ENCODE measurements around the gene PCDHGC5. TPM values are rescaled to one million over a fixed set of nuclear protein-coding genes. Genes with fewer than 3 reads are reported as not detected.

Gene PCDHGC5
- total and polyA plus RNA-seq, 4 experiments from 2014 or later = not detected

DNA sequence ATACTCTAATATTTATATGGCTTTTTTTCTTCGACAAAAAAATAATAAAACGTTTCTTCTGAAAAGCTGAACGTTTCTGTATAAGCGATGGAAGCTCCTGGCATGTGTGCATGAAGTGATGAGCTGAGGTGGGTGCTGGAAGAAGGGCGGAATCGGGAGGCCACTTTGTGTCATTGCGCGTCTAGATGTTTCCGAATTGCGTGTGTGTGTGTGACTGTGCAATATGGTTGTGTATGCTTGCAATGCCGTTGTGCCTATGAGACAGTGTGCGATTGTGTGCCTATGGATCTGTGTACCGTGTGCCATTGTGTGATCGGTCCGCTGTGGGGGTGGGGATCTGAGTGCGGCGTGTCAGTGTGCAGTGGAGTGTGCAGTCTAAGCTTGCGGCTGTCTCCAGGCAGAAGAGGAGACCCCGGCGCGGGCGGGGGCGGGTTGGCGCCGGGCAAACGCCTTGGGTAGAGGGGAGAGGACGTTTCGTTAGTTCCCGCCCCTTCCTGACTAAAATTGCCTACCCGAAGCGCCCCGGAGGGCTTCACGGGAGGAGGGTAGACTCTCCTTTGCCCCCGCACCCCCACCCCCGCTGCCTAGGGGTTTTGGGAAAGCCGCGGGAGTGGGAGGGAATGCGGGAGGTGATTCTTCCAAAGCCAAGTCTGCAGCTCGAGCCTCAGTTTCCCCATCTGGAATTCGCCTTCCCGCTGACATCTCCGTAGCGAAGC lies 24.2 kb downstream of the PCDHGC5 start:
- H3K36me3 ChIP-seq (ENCODE audit: insufficient read depth, low read length) = peaks cover 29% of the 10 kb centered on the region
- DNase-seq = peak in 4 of 5 donors; percentile 16 to 34 (median 28)
- H3K36me3 Mint-ChIP-seq = peaks cover 29 to 51% of the 10 kb centered on the region in 2 donors
- no peaks in the 10 kb centered on the region for H3K9me3 ChIP-seq (ENCODE audit: control insufficient read depth in 1 of 2, low read length in 2 of 2)
- no peaks in the 10 kb centered on the region for H3K9me3 Mint-ChIP-seq
- H3K4me1 ChIP-seq (ENCODE audit: insufficient read depth, low read length) = peaks cover 20% of the 10 kb centered on the region
- H3K27me3 ChIP-seq (ENCODE audit: insufficient read depth, low read length) = no peaks in the 10 kb centered on the region
- intact Hi-C loops (cut with micrococcal nuclease) = loop anchor here (1.0 to 5.0 kb wide), 6 partner anchors 11 to 431 kb away; partner anchors contain the start of genes PCDHGB3 and TAF7
- H3K27ac ChIP-seq (ENCODE audit: low read depth, low read length) = peak overlapping the region; percentile 24
- peak overlapping the region; percentile 81 to 95 (median 90) for H3K4me3 Mint-ChIP-seq
- POLR2A ChIA-PET (ENCODE audit: partially characterized antibody) = interaction anchor here (1.1 to 3.1 kb wide), 7 partner anchors 11 to 803 kb away, joined by 3 to 12 read pairs (median 5); partner anchors contain the start of genes PCDHGA10 and TAF7
- H3K4me3 ChIP-seq (ENCODE audit: low read length in 2 of 2) = peak overlapping the region; percentile 49 to 70
- CTCF ChIA-PET (ENCODE audit: partially characterized antibody) = interaction anchor here (0.5 to 8.1 kb wide), 39 partner anchors 12 to 630 kb away, joined by 3 to 144 read pairs (median 5); partner anchors contain the start of genes PCDHB14, PCDHGA10, PCDHGA11 and PCDHGA12
- peak overlapping the region; percentile 6 to 89 (median 67) for H3K27ac Mint-ChIP-seq
- H3K27me3 Mint-ChIP-seq = peaks cover 0 to 3% of the 10 kb centered on the region in 2 donors
- peaks cover 14 to 28% (median 22%) of the 10 kb centered on the region in 4 donors for H3K4me1 Mint-ChIP-seq

GRCh38 chr5:141513627-141514329 lies 24.9 kb downstream of the PCDHGC5 start:
- DNase-seq = peak; percentile 10 to 64 (median 26)
- peak overlapping the region; percentile 80 to 95 (median 90) for H3K4me3 Mint-ChIP-seq
- H3K27ac ChIP-seq (ENCODE audit: low read depth, low read length) = peak overlapping the region; percentile 24
- H3K9me3 Mint-ChIP-seq = no peaks in the 10 kb centered on the region
- ChIA-PET CTCF (ENCODE audit: partially characterized antibody) (interaction anchor here (0.5 to 8.1 kb wide), 25 partner anchors 11 to 629 kb away, joined by 3 to 144 read pairs (median 7); partner anchors contain the start of genes PCDHB14, PCDHGA10, PCDHGA11 and PCDHGA12), POLR2A (ENCODE audit: partially characterized antibody) (interaction anchor here (0.9 to 3.1 kb wide), 7 partner anchors 11 to 804 kb away, joined by 3 to 12 read pairs (median 4); partner anchors contain the start of genes PCDHGA10 and TAF7)
- H3K27ac Mint-ChIP-seq = peak overlapping the region; percentile 52 to 89 (median 78)
- H3K36me3 Mint-ChIP-seq = peaks cover 34 to 58% of the 10 kb centered on the region in 2 donors
- H3K9me3 ChIP-seq (ENCODE audit: control insufficient read depth in 1 of 2, low read length in 2 of 2) = no peaks in the 10 kb centered on the region
- no peaks in the 10 kb centered on the region for H3K27me3 ChIP-seq (ENCODE audit: insufficient read depth, low read length)
- H3K4me1 ChIP-seq (ENCODE audit: insufficient read depth, low read length) = peaks cover 20% of the 10 kb centered on the region
- intact Hi-C loops (cut with micrococcal nuclease) = loop anchor here (1.0 to 5.0 kb wide), 2 partner anchors 11 to 431 kb away; no protein-coding TSS in a partner anchor
- peaks cover 35% of the 10 kb centered on the region for H3K36me3 ChIP-seq (ENCODE audit: insufficient read depth, low read length)
- H3K4me1 Mint-ChIP-seq = peaks cover 14 to 28% (median 22%) of the 10 kb centered on the region in 4 donors
- H3K4me3 ChIP-seq (ENCODE audit: low read length in 2 of 2) = peak overlapping the region; percentile 49 to 70
- peaks cover 0 to 3% of the 10 kb centered on the region in 2 donors for H3K27me3 Mint-ChIP-seq

GRCh38 chr5:141514330-141515133 lies 25.7 kb downstream of the PCDHGC5 start:
- no peak overlapping the region for H3K27ac ChIP-seq (ENCODE audit: low read depth, low read length)
- POLR2A ChIA-PET (ENCODE audit: partially characterized antibody) = interaction anchor here (0.9 to 3.1 kb wide), 7 partner anchors 10 to 804 kb away, joined by 3 to 12 read pairs (median 4); partner anchors contain the start of genes PCDHGA10 and TAF7
- no peak for DNase-seq
- peaks cover 43% of the 10 kb centered on the region for H3K36me3 ChIP-seq (ENCODE audit: insufficient read depth, low read length)
- peaks cover 14 to 28% (median 22%) of the 10 kb centered on the region in 4 donors for H3K4me1 Mint-ChIP-seq
- CTCF ChIA-PET (ENCODE audit: partially characterized antibody) = interaction anchor here (0.8 to 8.1 kb wide), 16 partner anchors 8 to 194 kb away, joined by 3 to 144 read pairs (median 8); partner anchors contain the start of genes PCDHGA10, PCDHGA11, PCDHGB1 and PCDHGC3
- no peaks in the 10 kb centered on the region for H3K9me3 Mint-ChIP-seq
- H3K4me1 ChIP-seq (ENCODE audit: insufficient read depth, low read length) = peaks cover 20% of the 10 kb centered on the region
- H3K4me3 Mint-ChIP-seq = peak overlapping the region in 7 of 8 donors; percentile 30 to 95 (median 81)
- H3K27me3 Mint-ChIP-seq = peaks cover 0 to 3% of the 10 kb centered on the region in 2 donors
- intact Hi-C loops (cut with micrococcal nuclease) = loop anchor here (5.0 kb wide), 1 partner anchor 432 kb away; no protein-coding TSS in a partner anchor
- peaks cover 41 to 65% of the 10 kb centered on the region in 2 donors for H3K36me3 Mint-ChIP-seq
- no peaks in the 10 kb centered on the region for H3K9me3 ChIP-seq (ENCODE audit: control insufficient read depth in 1 of 2, low read length in 2 of 2)
- H3K4me3 ChIP-seq (ENCODE audit: low read length in 2 of 2) = no peak overlapping the region
- no peaks in the 10 kb centered on the region for H3K27me3 ChIP-seq (ENCODE audit: insufficient read depth, low read length)
- peak overlapping the region; percentile 18 to 89 (median 60) for H3K27ac Mint-ChIP-seq

- H3K36me3 ChIP-seq (ENCODE audit: insufficient read depth, low read length) = peaks cover 49% of the 10 kb centered on the region
- no peaks in the 10 kb centered on the region for H3K9me3 ChIP-seq (ENCODE audit: control insufficient read depth in 1 of 2, low read length in 2 of 2)
- H3K4me3 Mint-ChIP-seq = peak overlapping the region in 1 of 8 donors; percentile 32
- no peaks in the 10 kb centered on the region for H3K9me3 Mint-ChIP-seq
- intact Hi-C loops (cut with micrococcal nuclease) = no loop called here
- H3K27me3 Mint-ChIP-seq = peaks cover 0 to 1% of the 10 kb centered on the region in 2 donors
- peaks cover 20% of the 10 kb centered on the region for H3K4me1 ChIP-seq (ENCODE audit: insufficient read depth, low read length)
- peaks cover 47 to 71% of the 10 kb centered on the region in 2 donors for H3K36me3 Mint-ChIP-seq
- no peak for DNase-seq
- H3K27ac Mint-ChIP-seq = peak overlapping the region in 5 of 7 donors; percentile 2 to 70 (median 55)
- ChIA-PET POLR2A (ENCODE audit: partially characterized antibody) (interaction anchor here (2.1 to 3.1 kb wide), 2 partner anchors 9 to 195 kb away, joined by 4 to 12 read pairs; partner anchors contain the start of gene TAF7), CTCF (ENCODE audit: partially characterized antibody) (interaction anchor here (0.9 to 8.1 kb wide), 7 partner anchors 8 to 104 kb away, joined by 3 to 144 read pairs (median 6); partner anchors contain the start of genes DIAPH1 and PCDHGA10)
- H3K27me3 ChIP-seq (ENCODE audit: insufficient read depth, low read length) = no peaks in the 10 kb centered on the region
- H3K27ac ChIP-seq (ENCODE audit: low read depth, low read length) = no peak overlapping the region
- peaks cover 14 to 28% (median 22%) of the 10 kb centered on the region in 4 donors for H3K4me1 Mint-ChIP-seq
- no peak overlapping the region for H3K4me3 ChIP-seq (ENCODE audit: low read length in 2 of 2)
Observed at GRCh38 chr5:141515141-141515540, 26.3 kb downstream of the PCDHGC5 start.

- Mint-ChIP-seq H3K27me3 (no peaks in the 10 kb centered on the region), H3K4me1 (peaks cover 14 to 28% (median 22%) of the 10 kb centered on the region in 4 donors), H3K4me3 (peak overlapping the region in 1 of 8 donors; percentile 3), H3K36me3 (peaks cover 55 to 79% of the 10 kb centered on the region in 2 donors), H3K27ac (peak overlapping the region in 5 of 7 donors; percentile 9 to 82 (median 55)), H3K9me3 (no peaks in the 10 kb centered on the region)
- intact Hi-C loops (cut with micrococcal nuclease) = no loop called here
- Histone ChIP-seq H3K27ac (ENCODE audit: low read depth, low read length) (no peak overlapping the region), H3K4me1 (ENCODE audit: insufficient read depth, low read length) (peaks cover 20% of the 10 kb centered on the region), H3K36me3 (ENCODE audit: insufficient read depth, low read length) (peaks cover 58% of the 10 kb centered on the region), H3K27me3 (ENCODE audit: insufficient read depth, low read length) (no peaks in the 10 kb centered on the region), H3K9me3 (ENCODE audit: control insufficient read depth in 1 of 2, low read length in 2 of 2) (no peaks in the 10 kb centered on the region), H3K4me3 (ENCODE audit: low read length in 2 of 2) (no peak overlapping the region)
- ChIA-PET CTCF (ENCODE audit: partially characterized antibody) (interaction anchor here (0.9 to 8.1 kb wide), 6 partner anchors 9 to 103 kb away, joined by 3 to 144 read pairs (median 18); partner anchors contain the start of genes DIAPH1 and PCDHGA10), POLR2A (ENCODE audit: partially characterized antibody) (no interaction called here)
- no peak for DNase-seq
Observed at GRCh38 chr5:141515946-141516671, 27.2 kb downstream of the PCDHGC5 start.

GRCh38 chr5:141516672-141517025 lies 27.8 kb downstream of the PCDHGC5 start:
- H3K36me3 ChIP-seq (ENCODE audit: insufficient read depth, low read length) = peaks cover 64% of the 10 kb centered on the region
- no peak overlapping the region for H3K4me3 Mint-ChIP-seq
- POLR2A ChIA-PET (ENCODE audit: partially characterized antibody) = no interaction called here
- H3K4me3 ChIP-seq (ENCODE audit: low read length in 2 of 2) = no peak overlapping the region
- CTCF ChIA-PET (ENCODE audit: partially characterized antibody) = interaction anchor here (0.6 to 8.1 kb wide), 4 partner anchors 8 to 73 kb away, joined by 3 to 144 read pairs (median 5); no protein-coding TSS in a partner anchor
- H3K4me1 ChIP-seq (ENCODE audit: insufficient read depth, low read length) = peaks cover 20% of the 10 kb centered on the region
- no peak overlapping the region for H3K27ac ChIP-seq (ENCODE audit: low read depth, low read length)
- no peaks in the 10 kb centered on the region for H3K9me3 ChIP-seq (ENCODE audit: control insufficient read depth in 1 of 2, low read length in 2 of 2)
- H3K27me3 ChIP-seq (ENCODE audit: insufficient read depth, low read length) = no peaks in the 10 kb centered on the region
- peaks cover 58 to 84% of the 10 kb centered on the region in 2 donors for H3K36me3 Mint-ChIP-seq
- H3K4me1 Mint-ChIP-seq = peaks cover 14 to 28% (median 22%) of the 10 kb centered on the region in 4 donors
- intact Hi-C loops (cut with micrococcal nuclease) = no loop called here
- DNase-seq = no peak
- H3K27ac Mint-ChIP-seq = no peak overlapping the region
- H3K9me3 Mint-ChIP-seq = no peaks in the 10 kb centered on the region
- no peaks in the 10 kb centered on the region for H3K27me3 Mint-ChIP-seq
